ENCODE results near the gene TAP1. TPM values are rescaled to one million over a fixed set of nuclear protein-coding genes. Genes with fewer than 3 reads are reported as not detected.
A peak's percentile ranks its signal among the peaks of the same experiment; 100 is the strongest.

TAP1 gene
- total and polyA plus RNA-seq, 10 of the 15 experiments (the other 5 are each of a cell fraction or from before 2014, with no cell fraction given), result 33.4 to 249 (median 169) TPM

- peak; percentile 95; the same call in 1 of the 2 replicates for TF ChIP-seq SMARCA5 (IDR thresholded peaks at IDR 0.05)
- TF ChIP-seq NBN (IDR thresholded peaks at IDR 0.05), result peak; percentile 56; the same call in 1 of the 2 replicates
- TF ChIP-seq NRF1 (conservative IDR thresholded peaks at IDR 0.05; ENCODE audit: low read depth, low read length), result no peak
- peak; percentile 55 for TF ChIP-seq NKRF (conservative IDR thresholded peaks at IDR 0.05)
- no peak for TF ChIP-seq PAX5 (IDR thresholded peaks at IDR 0.05; ENCODE audit: borderline replicate concordance, low read depth, low read length)
- peak; percentile 86 for TF ChIP-seq RFX5 (IDR thresholded peaks at IDR 0.05; ENCODE audit: low read depth, low read length)
- TF ChIP-seq E4F1 (IDR thresholded peaks at IDR 0.05; ENCODE audit: borderline replicate concordance, partially characterized antibody), result no peak
- TF ChIP-seq SIX5 (IDR thresholded peaks at IDR 0.05; ENCODE audit: low read depth, low read length, severe bottlenecking), result no peak
- peak; percentile 47; the same call in 1 of the 2 replicates for TF ChIP-seq TBL1XR1 (IDR thresholded peaks at IDR 0.05; ENCODE audit: low read depth, low read length)
- TF ChIP-seq ZNF207 (IDR thresholded peaks at IDR 0.05; ENCODE audit: borderline replicate concordance), result peak; percentile 84
- TF ChIP-seq YBX1 (IDR thresholded peaks at IDR 0.05), result no peak
- TF ChIP-seq DPF2 (IDR thresholded peaks at IDR 0.05), result peak; percentile 61; the same call in 1 of the 2 replicates
- TF ChIP-seq ZBTB4 (CRISPR knock-in tag; IDR thresholded peaks at IDR 0.05), result no peak
- TF ChIP-seq ELK1 (IDR thresholded peaks at IDR 0.05; ENCODE audit: low read depth, low read length), result no peak
- no peak for TF ChIP-seq CEBPZ (IDR thresholded peaks at IDR 0.05; ENCODE audit: low read depth, low read length)
- no peak for TF ChIP-seq FOXK2 (IDR thresholded peaks at IDR 0.05)
- TF ChIP-seq CHD1 (IDR thresholded peaks at IDR 0.05; ENCODE audit: low read depth, low read length), result no peak
Measured at GRCh38 chr6:32838114-32838958, 15.2 kb downstream of the TAP1 start, which contains the start of gene TAP2 (continued).
